GM18520 (cell line): Measurements from ENCODE around the gene ZNF26.
A peak's percentile ranks its signal among the peaks of the same experiment; 100 is the strongest.
"Not testable (repeated sequence)": the region's sequence is repeated elsewhere in the genome, so short reads cannot be mapped to it uniquely, and the experiment has no call there.

Experiments used
- ATAC-seq: cut with Tn5 transposase; IDR thresholded peaks from one replicate; pipeline ENCODE4 v1.9.1; 2021; ENCODE audit not compliant: unreplicated experiment

ZNF26 gene

GRCh38 chr12:132955094-132956010, 30.8 kb upstream of the ZNF26 start:
- no peak for ATAC-seq

GRCh38 chr12:132956011-132956788, 30.0 kb upstream of the ZNF26 start, which contains the start of gene ZNF605:
Gene ZNF605, minus strand, starts transcription at chr12:132956306. Its CDS starts 10,671 bp downstream, at chr12:132945635.
- peak; percentile 90 for ATAC-seq

GRCh38 chr12:132961790-132962189, 24.4 kb upstream of the ZNF26 start:
- not testable (repeated sequence) for ATAC-seq

GRCh38 chr12:132963947-132964346, 22.2 kb upstream of the ZNF26 start:
- ATAC-seq: not testable (repeated sequence)

GRCh38 chr12:132965796-132966195, 20.4 kb upstream of the ZNF26 start:
- no peak for ATAC-seq

- ATAC-seq: no peak
Measured at GRCh38 chr12:132966676-132967415, 19.3 kb upstream of the ZNF26 start.

GRCh38 chr12:132967736-132968135, 18.4 kb upstream of the ZNF26 start:
- no peak for ATAC-seq

GRCh38 chr12:132972374-132972773, 13.8 kb upstream of the ZNF26 start:
- ATAC-seq: no peak

- ATAC-seq: not testable (repeated sequence)
Measured at GRCh38 chr12:132976870-132977269, 9.3 kb upstream of the ZNF26 start.

GRCh38 chr12:132986885-132987225, 688 bp downstream of the ZNF26 start:
- no peak for ATAC-seq

GRCh38 chr12:132998741-132999140, 12.6 kb downstream of the ZNF26 start:
- ATAC-seq: no peak

- no peak for ATAC-seq
Measured at GRCh38 chr12:133010657-133011297, 24.6 kb downstream of the ZNF26 start.

- ATAC-seq: no peak
Measured at GRCh38 chr12:133023566-133023965, 37.4 kb downstream of the ZNF26 start.

GRCh38 chr12:133026996-133027395, 40.8 kb downstream of the ZNF26 start:
- ATAC-seq: no peak

GRCh38 chr12:133037207-133038005, 51.2 kb downstream of the ZNF26 start, which contains the start of gene ZNF84:
Gene ZNF84, plus strand, starts transcription at chr12:133037509. Its CDS starts 3,959 bp downstream, at chr12:133041468.
- ATAC-seq: peak; percentile 93

- no peak for ATAC-seq
Measured at GRCh38 chr12:133038118-133038709, 52.0 kb downstream of the ZNF26 start.

- ATAC-seq: no peak
Measured at GRCh38 chr12:133046698-133047097, 60.5 kb downstream of the ZNF26 start.

GRCh38 chr12:133057446-133057845, 71.3 kb downstream of the ZNF26 start:
- ATAC-seq: no peak
